MM.1S (cell line): ENCODE measurements around the gene ORAI3.

Source experiments
- EZH2 ChIP-seq: fragments of 300-600 bp; sonication (generic); optimal IDR thresholded peaks from 2 replicates; pipeline ENCODE3; 2017; ENCODE audit warnings: low read depth, mild to moderate bottlenecking, antibody characterized with exemption, low read length, mixed read lengths
- EZH2phosphoT487 ChIP-seq: fragments of 300-600 bp; sonication (generic); IDR thresholded peaks from 2 replicates; pipeline ENCODE4 v1.6.1; 2018; ENCODE audit warnings: antibody characterized with exemption, low read length
- TF ChIP-seq, protein P1 (sequence below): fragments of 300-600 bp; sonication (generic); IDR thresholded peaks from 2 replicates; pipeline ENCODE4 v1.5.1; 2016; ENCODE audit warnings: antibody characterized with exemption, low read length, mixed read lengths

DNA sequence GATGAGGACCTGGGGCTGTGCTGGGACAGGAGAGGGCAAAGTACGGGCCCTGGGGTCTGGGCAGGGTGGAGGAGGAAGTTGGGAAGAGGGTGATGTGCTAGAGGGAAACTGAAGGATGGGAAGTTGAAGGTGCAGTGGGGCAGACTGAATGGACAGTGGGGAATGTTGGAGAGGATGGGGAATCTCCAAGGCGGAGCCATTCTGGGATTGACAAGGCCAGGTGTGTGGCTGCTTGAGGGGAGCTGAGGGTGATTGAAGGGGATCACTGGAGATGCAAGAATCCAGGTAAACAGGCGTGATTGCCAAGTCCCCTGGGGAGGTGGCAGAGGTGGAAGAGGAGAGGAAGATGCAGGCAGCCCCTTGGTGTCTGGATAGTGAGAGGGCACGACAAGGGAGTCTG is 27.6 kb downstream of the ORAI3 start:
- TF ChIP-seq, protein P1, sequence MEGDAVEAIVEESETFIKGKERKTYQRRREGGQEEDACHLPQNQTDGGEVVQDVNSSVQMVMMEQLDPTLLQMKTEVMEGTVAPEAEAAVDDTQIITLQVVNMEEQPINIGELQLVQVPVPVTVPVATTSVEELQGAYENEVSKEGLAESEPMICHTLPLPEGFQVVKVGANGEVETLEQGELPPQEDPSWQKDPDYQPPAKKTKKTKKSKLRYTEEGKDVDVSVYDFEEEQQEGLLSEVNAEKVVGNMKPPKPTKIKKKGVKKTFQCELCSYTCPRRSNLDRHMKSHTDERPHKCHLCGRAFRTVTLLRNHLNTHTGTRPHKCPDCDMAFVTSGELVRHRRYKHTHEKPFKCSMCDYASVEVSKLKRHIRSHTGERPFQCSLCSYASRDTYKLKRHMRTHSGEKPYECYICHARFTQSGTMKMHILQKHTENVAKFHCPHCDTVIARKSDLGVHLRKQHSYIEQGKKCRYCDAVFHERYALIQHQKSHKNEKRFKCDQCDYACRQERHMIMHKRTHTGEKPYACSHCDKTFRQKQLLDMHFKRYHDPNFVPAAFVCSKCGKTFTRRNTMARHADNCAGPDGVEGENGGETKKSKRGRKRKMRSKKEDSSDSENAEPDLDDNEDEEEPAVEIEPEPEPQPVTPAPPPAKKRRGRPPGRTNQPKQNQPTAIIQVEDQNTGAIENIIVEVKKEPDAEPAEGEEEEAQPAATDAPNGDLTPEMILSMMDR, result no peak
- no peak for TF ChIP-seq EZH2
- TF ChIP-seq EZH2phosphoT487, result no peak
